Caco-2 (cell line): ENCODE results near the gene HELB. TPM values are rescaled to one million over a fixed set of nuclear protein-coding genes. Genes with fewer than 3 reads are reported as not detected.

ENCODE experiments used
- BruUV-seq: library from RNA; stranded (reverse); fragments of 400-500 nt; replicated peaks from 2 replicates; lab custom pipeline; 2021; lab: Mats Ljungman, UMichigan
- CTCF ChIA-PET: fragments of 300-600 bp; sonication (Branson Sonifier 250); formaldehyde crosslinking; loops from one replicate; lab custom pipeline; 2022; ENCODE audit warnings: antibody characterized with exemption; lab: Charles Lee
- POLR2A ChIA-PET: fragments of 300-600 bp; sonication (Branson Sonifier 250); formaldehyde crosslinking; loops from one replicate; lab custom pipeline; 2022; ENCODE audit warnings: antibody characterized with exemption; lab: Charles Lee
- DNase-seq, 2 experiments: peaks; one replicate each; pipeline versions ENCODE4 v3.0.0 to v3.0.0-alpha.2; 2020 to 2022
- H3K27me3 ChIP-seq: replicated peaks from 2 replicates; pipeline ENCODE4 v1.6.0; 2011; ENCODE audit warnings: low read length; ENCODE audit not compliant: control insufficient read depth, insufficient read depth
- H3K36me3 ChIP-seq: 2 replicates; pipeline ENCODE4 v1.5.1; 2011; ENCODE audit warnings: low read length; ENCODE audit not compliant: control insufficient read depth, insufficient read depth
- H3K4me1 ChIP-seq: fragments of 250-450 bp; sonication (Bioruptor Pico); 2 replicates; pipeline ENCODE4 v1.5.1; 2020; ENCODE audit warnings: mild to moderate bottlenecking
- H3K4me3 ChIP-seq: 2 replicates; pipeline ENCODE4 v1.5.1; 2011; ENCODE audit warnings: low read depth, mild to moderate bottlenecking, control low read depth, low read length
- H3K9me3 ChIP-seq: fragments of 250-450 bp; sonication (Bioruptor Pico); 2 replicates; pipeline ENCODE4 v1.5.1; 2020; ENCODE audit warnings: mild to moderate bottlenecking, moderate library complexity
- H3K27ac Mint-ChIP-seq: one replicate; pipeline ENCODE4 v1.8.0; 2022; ENCODE audit warnings: mixed read lengths; ENCODE audit not compliant: unreplicated experiment
- H3K27me3 Mint-ChIP-seq: one replicate; pipeline ENCODE4 v1.8.0; 2022; ENCODE audit warnings: mixed read lengths; ENCODE audit not compliant: insufficient read depth, unreplicated experiment
- H3K36me3 Mint-ChIP-seq: one replicate; pipeline ENCODE4 v1.8.0; 2022; ENCODE audit warnings: mild to moderate bottlenecking, mixed read lengths; ENCODE audit not compliant: insufficient read depth, unreplicated experiment
- H3K4me1 Mint-ChIP-seq: one replicate; pipeline ENCODE4 v1.8.0; 2022; ENCODE audit warnings: low read depth, mixed read lengths; ENCODE audit not compliant: unreplicated experiment
- H3K4me3 Mint-ChIP-seq: one replicate; pipeline ENCODE4 v1.8.0; 2022; ENCODE audit warnings: mild to moderate bottlenecking, moderate library complexity, mixed read lengths; ENCODE audit not compliant: unreplicated experiment
- H3K9me3 Mint-ChIP-seq: one replicate; pipeline ENCODE4 v1.8.0; 2022; ENCODE audit warnings: mixed read lengths; ENCODE audit not compliant: unreplicated experiment
- intact Hi-C: fragments of 100-400 bp; cut with micrococcal nuclease; formaldehyde crosslinking; loops from one replicate; pipeline ENCODE4 v1.10.0; 2022; ENCODE audit not compliant: unreplicated experiment
- total RNA-seq: library from RNA; stranded (reverse); gene quantifications from 2 replicates; pipeline ENCODE4 v1.2.3, GENCODE V29; 2022
- TF ChIP-seq, protein P1 (sequence below), 2 experiments: fragments of 200-600 bp in 1 of 2; IDR thresholded peaks; 1 replicate in 1 of 2; 2 replicates in 1 of 2; pipeline versions ENCODE4 v1.5.1 to v1.8.0; 2011 to 2022; ENCODE audit warnings: antibody characterized with exemption in 1 of 2, control low read depth in 1 of 2, inconsistent platforms in 1 of 2, low read depth in 1 of 2, low read length in 1 of 2, mild to moderate bottlenecking in 1 of 2, moderate library complexity in 1 of 2; ENCODE audit not compliant: insufficient read depth in 1 of 2, severe bottlenecking in 1 of 2, unreplicated experiment in 1 of 2

The HELB gene
- total RNA-seq, 1 experiment from 2014 or later: 3.4 TPM

DNA sequence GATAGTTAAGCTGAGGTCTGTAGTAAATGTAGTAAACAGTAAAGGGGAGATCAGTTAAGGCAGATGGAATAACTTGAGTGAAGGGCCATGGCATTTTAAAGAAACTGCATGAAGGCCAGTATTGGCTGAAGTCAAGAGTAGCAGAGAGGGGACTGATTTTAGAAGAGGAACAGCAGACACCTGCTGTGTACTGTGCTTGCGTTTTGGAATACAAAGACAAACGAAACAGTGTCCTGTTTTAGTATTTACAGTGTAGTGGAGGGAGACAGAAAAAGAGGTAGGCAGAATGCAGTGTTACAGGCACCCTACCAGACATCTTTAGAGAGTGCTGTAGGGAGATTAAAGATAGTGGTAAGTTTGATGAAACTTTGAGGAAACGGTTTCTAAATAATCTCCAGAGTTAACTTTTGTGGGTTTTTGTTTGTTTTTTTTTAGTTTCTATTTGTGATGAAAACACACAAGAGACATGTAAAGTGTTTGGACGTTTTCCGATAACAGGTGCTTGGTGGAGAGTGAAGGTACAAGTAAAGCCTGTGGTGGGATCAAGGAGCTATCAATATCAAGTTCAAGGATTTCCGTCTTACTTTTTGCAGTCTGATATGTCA is 2.1 kb downstream of the HELB start:
- Mint-ChIP-seq H3K4me1 (peaks cover 12% of the 10 kb centered on the region), H3K4me3 (no peak overlapping the region), H3K9me3 (no peaks in the 10 kb centered on the region), H3K36me3 (no peaks in the 10 kb centered on the region), H3K27ac (no peak overlapping the region), H3K27me3 (peaks cover 12% of the 10 kb centered on the region)
- Histone ChIP-seq H3K36me3 (no peaks in the 10 kb centered on the region), H3K9me3 (no peaks in the 10 kb centered on the region), H3K4me1 (peaks cover 4% of the 10 kb centered on the region; the same call in 1 of the 2 replicates), H3K4me3 (no peak overlapping the region), H3K27me3 (no peaks in the 10 kb centered on the region)
- TF ChIP-seq, protein P1, sequence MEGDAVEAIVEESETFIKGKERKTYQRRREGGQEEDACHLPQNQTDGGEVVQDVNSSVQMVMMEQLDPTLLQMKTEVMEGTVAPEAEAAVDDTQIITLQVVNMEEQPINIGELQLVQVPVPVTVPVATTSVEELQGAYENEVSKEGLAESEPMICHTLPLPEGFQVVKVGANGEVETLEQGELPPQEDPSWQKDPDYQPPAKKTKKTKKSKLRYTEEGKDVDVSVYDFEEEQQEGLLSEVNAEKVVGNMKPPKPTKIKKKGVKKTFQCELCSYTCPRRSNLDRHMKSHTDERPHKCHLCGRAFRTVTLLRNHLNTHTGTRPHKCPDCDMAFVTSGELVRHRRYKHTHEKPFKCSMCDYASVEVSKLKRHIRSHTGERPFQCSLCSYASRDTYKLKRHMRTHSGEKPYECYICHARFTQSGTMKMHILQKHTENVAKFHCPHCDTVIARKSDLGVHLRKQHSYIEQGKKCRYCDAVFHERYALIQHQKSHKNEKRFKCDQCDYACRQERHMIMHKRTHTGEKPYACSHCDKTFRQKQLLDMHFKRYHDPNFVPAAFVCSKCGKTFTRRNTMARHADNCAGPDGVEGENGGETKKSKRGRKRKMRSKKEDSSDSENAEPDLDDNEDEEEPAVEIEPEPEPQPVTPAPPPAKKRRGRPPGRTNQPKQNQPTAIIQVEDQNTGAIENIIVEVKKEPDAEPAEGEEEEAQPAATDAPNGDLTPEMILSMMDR (IDR thresholded peaks at IDR 0.05; ENCODE audit: insufficient read depth in 1 of 2, low read depth in 1 of 2, low read length in 1 of 2, severe bottlenecking in 1 of 2, unreplicated experiment in 1 of 2): no peak
- ChIA-PET POLR2A (no interaction called here), CTCF (no interaction called here)
- DNase-seq: no peak
- BruUV-seq: no TSS peak
- intact Hi-C loops: no loop called here

DNA sequence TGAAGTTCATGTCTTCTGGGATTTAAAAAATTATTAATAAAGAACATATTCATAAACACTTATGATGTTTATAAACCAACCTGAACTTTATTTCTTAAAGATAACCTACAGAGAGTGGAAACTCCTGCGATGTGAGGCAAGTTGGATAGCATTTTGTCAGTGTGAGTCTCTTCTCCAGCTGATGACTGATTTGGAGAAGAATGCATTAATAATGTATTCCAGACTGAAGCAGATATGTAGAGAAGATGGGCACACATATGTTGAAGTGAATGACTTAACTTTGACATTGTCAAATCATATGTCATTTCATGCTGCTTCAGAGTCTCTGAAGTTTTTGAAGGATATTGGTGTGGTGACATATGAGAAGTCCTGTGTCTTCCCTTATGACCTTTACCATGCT is 7.3 kb downstream of the HELB start:
- H3K4me1 Mint-ChIP-seq: no peaks in the 10 kb centered on the region
- TF ChIP-seq, protein P1 (IDR thresholded peaks at IDR 0.05; ENCODE audit: insufficient read depth in 1 of 2, low read depth in 1 of 2, low read length in 1 of 2, severe bottlenecking in 1 of 2, unreplicated experiment in 1 of 2): no peak
- no peak overlapping the region for H3K27ac Mint-ChIP-seq
- intact Hi-C loops: no loop called here
- H3K27me3 Mint-ChIP-seq: no peaks in the 10 kb centered on the region
- no peaks in the 10 kb centered on the region for H3K9me3 ChIP-seq
- H3K9me3 Mint-ChIP-seq: no peaks in the 10 kb centered on the region
- ChIA-PET POLR2A (no interaction called here), CTCF (no interaction called here)
- H3K36me3 Mint-ChIP-seq: no peaks in the 10 kb centered on the region
- H3K36me3 ChIP-seq: no peaks in the 10 kb centered on the region
- DNase-seq: no peak
- BruUV-seq: no TSS peak
- H3K4me3 ChIP-seq: no peak overlapping the region
- H3K4me1 ChIP-seq: no peaks in the 10 kb centered on the region
- H3K4me3 Mint-ChIP-seq: no peak overlapping the region
- H3K27me3 ChIP-seq: no peaks in the 10 kb centered on the region

DNA sequence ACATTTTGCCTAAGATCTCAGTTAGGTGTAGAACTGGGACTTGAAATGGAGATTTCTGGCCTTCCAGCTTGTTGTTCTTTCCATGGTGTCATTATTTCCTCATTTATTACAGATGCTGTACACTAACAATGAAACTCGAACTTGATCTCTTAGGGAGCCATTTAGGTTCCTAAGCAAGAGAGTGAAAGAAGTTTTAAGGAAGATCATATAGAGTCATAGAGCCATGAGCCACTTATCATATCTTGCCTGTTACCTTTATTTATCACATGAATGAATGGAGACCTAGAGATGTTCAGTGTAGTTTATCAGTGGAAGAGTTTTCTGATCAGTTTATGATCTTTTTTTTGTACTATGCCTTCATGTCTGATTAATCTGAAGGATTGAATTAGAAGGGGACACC is 9.9 kb downstream of the HELB start:
- no peaks in the 10 kb centered on the region for H3K9me3 ChIP-seq
- H3K4me3 Mint-ChIP-seq: no peak overlapping the region
- no peak overlapping the region for H3K27ac Mint-ChIP-seq
- no peaks in the 10 kb centered on the region for H3K4me1 ChIP-seq
- no peaks in the 10 kb centered on the region for H3K36me3 Mint-ChIP-seq
- no peaks in the 10 kb centered on the region for H3K4me1 Mint-ChIP-seq
- TF ChIP-seq, protein P1 (IDR thresholded peaks at IDR 0.05; ENCODE audit: insufficient read depth in 1 of 2, low read depth in 1 of 2, low read length in 1 of 2, severe bottlenecking in 1 of 2, unreplicated experiment in 1 of 2): no peak
- H3K9me3 Mint-ChIP-seq: no peaks in the 10 kb centered on the region
- intact Hi-C loops: no loop called here
- H3K27me3 ChIP-seq: no peaks in the 10 kb centered on the region
- DNase-seq: no peak
- ChIA-PET POLR2A (no interaction called here), CTCF (no interaction called here)
- no peaks in the 10 kb centered on the region for H3K36me3 ChIP-seq
- no TSS peak for BruUV-seq
- no peak overlapping the region for H3K4me3 ChIP-seq
- no peaks in the 10 kb centered on the region for H3K27me3 Mint-ChIP-seq
